ENCODE data around the gene GALK2.
"Not testable (repeated sequence)": the region's sequence is repeated elsewhere in the genome, so short reads cannot be mapped to it uniquely, and the experiment has no call there.

The GALK2 gene

DNA sequence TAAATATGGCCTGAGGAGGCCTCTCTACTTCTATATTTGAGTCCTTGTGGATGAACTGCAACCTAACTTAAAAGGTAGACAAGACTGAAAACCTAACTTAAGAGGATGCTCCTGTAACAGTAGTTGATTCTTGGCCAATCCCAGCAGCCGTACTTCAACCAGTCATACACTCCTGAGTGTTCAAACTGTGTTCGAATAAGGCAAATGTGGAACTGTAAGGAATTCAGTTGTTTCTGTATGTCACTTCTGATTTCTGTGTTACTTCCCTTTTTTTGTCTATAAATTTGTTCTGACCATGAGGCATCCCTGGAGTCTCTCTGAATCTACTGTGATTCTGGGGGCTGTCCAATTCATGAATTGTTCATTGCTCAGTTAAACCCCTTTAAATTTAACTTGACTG lies 20.5 kb downstream of the GALK2 start:
- Histone ChIP-seq H3K9me3 (ENCODE audit: low read length) (no peaks in the 10 kb centered on the region), H3K27ac (ENCODE audit: low read depth, low read length) (no peak overlapping the region), H3K4me1 (ENCODE audit: insufficient read depth, low read length) (no peaks in the 10 kb centered on the region), H3K27me3 (ENCODE audit: control insufficient read depth in 1 of 2, insufficient read depth in 2 of 2, low read length in 2 of 2) (no peaks in the 10 kb centered on the region), H3K4me3 (ENCODE audit: low read depth in 1 of 2, low read length in 2 of 2) (no peak overlapping the region), H3K9ac (ENCODE audit: low read length) (no peak overlapping the region), H3K36me3 (ENCODE audit: insufficient read depth, low read length) (no peaks in the 10 kb centered on the region)

GRCh38 chr15:49191892-49192291 lies 21.8 kb downstream of the GALK2 start:
- no peak overlapping the region for H3K27ac ChIP-seq (ENCODE audit: low read depth, low read length)
- H3K4me3 ChIP-seq (ENCODE audit: low read depth in 1 of 2, low read length in 2 of 2): no peak overlapping the region
- no peaks in the 10 kb centered on the region for H3K36me3 ChIP-seq (ENCODE audit: insufficient read depth, low read length)
- H3K4me1 ChIP-seq (ENCODE audit: insufficient read depth, low read length): peaks cover 8% of the 10 kb centered on the region
- H3K9me3 ChIP-seq (ENCODE audit: low read length): no peaks in the 10 kb centered on the region
- H3K27me3 ChIP-seq (ENCODE audit: control insufficient read depth in 1 of 2, insufficient read depth in 2 of 2, low read length in 2 of 2): no peaks in the 10 kb centered on the region
- no peak overlapping the region for H3K9ac ChIP-seq (ENCODE audit: low read length)

DNA sequence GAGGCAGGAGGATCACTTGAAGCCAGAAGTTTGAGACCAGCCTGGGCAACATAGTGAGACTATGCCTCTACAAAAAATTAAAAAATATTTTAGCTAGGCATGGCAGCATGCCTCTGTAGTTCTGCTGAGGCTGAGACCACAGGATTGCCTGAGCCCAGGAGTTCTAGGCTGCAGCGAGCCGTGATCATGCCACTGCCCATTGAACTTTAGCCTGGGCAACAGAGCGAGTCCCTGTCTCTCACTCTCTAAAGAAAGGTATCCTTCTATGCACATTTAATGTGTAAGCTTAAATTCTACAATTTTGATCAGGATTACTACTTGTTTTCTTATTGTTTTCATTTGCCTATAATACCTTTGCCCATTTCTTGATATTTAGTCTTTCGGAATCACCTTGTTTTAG lies 26.8 kb downstream of the GALK2 start:
- H3K9me3 ChIP-seq (ENCODE audit: low read length): no peaks in the 10 kb centered on the region
- H3K4me3 ChIP-seq (ENCODE audit: low read depth in 1 of 2, low read length in 2 of 2): no peak overlapping the region
- no peak overlapping the region for H3K27ac ChIP-seq (ENCODE audit: low read depth, low read length)
- peaks cover 9% of the 10 kb centered on the region for H3K4me1 ChIP-seq (ENCODE audit: insufficient read depth, low read length)
- no peaks in the 10 kb centered on the region for H3K36me3 ChIP-seq (ENCODE audit: insufficient read depth, low read length)
- H3K27me3 ChIP-seq (ENCODE audit: control insufficient read depth in 1 of 2, insufficient read depth in 2 of 2, low read length in 2 of 2): no peaks in the 10 kb centered on the region
- no peak overlapping the region for H3K9ac ChIP-seq (ENCODE audit: low read length)

GRCh38 chr15:49199666-49200065 lies 29.6 kb downstream of the GALK2 start:
- Histone ChIP-seq H3K9ac (ENCODE audit: low read length) (no peak overlapping the region), H3K27ac (ENCODE audit: low read depth, low read length) (no peak overlapping the region), H3K4me3 (ENCODE audit: low read depth in 1 of 2, low read length in 2 of 2) (no peak overlapping the region), H3K27me3 (ENCODE audit: control insufficient read depth in 1 of 2, insufficient read depth in 2 of 2, low read length in 2 of 2) (no peaks in the 10 kb centered on the region), H3K36me3 (ENCODE audit: insufficient read depth, low read length) (no peaks in the 10 kb centered on the region), H3K4me1 (ENCODE audit: insufficient read depth, low read length) (peaks cover 9% of the 10 kb centered on the region), H3K9me3 (ENCODE audit: low read length) (no peaks in the 10 kb centered on the region)

DNA sequence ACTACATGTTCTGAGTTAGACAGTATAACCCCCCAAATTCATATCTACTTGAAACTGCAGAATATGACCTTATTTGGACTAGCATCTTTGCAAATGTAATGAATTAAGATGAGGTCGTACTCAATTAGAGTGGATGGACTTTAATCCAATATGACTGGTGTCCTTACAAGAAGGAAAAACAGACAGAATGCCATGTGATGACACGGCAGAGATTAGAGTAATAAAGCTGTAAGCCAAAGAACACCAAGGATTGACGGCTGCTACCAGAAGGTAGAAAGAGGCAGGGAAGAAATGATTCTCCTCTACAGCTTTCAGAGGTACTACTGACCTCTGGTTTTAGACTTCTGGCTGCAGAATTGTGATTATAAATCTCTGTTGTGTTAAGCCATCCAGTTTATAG lies 30.3 kb downstream of the GALK2 start:
- H3K27ac ChIP-seq (ENCODE audit: low read depth, low read length): no peak overlapping the region
- H3K27me3 ChIP-seq (ENCODE audit: control insufficient read depth in 1 of 2, insufficient read depth in 2 of 2, low read length in 2 of 2): no peaks in the 10 kb centered on the region
- no peaks in the 10 kb centered on the region for H3K9me3 ChIP-seq (ENCODE audit: low read length)

GRCh38 chr15:49208102-49208501 lies 38.1 kb downstream of the GALK2 start:
- not testable (repeated sequence) for H3K27ac ChIP-seq (ENCODE audit: low read depth, low read length); H3K27me3 ChIP-seq (ENCODE audit: control insufficient read depth in 1 of 2, insufficient read depth in 2 of 2, low read length in 2 of 2); H3K9ac ChIP-seq (ENCODE audit: low read length); H3K9me3 ChIP-seq (ENCODE audit: low read length); H3K4me1 ChIP-seq (ENCODE audit: insufficient read depth, low read length); H3K36me3 ChIP-seq (ENCODE audit: insufficient read depth, low read length); H3K4me3 ChIP-seq (ENCODE audit: low read depth in 1 of 2, low read length in 2 of 2)

More for the DNA sequence above, 30.3 kb downstream of the GALK2 start:
- Histone ChIP-seq H3K4me1 (ENCODE audit: insufficient read depth, low read length) (peaks cover 9% of the 10 kb centered on the region), H3K4me3 (ENCODE audit: low read depth in 1 of 2, low read length in 2 of 2) (no peak overlapping the region), H3K36me3 (ENCODE audit: insufficient read depth, low read length) (no peaks in the 10 kb centered on the region), H3K9ac (ENCODE audit: low read length) (no peak overlapping the region)

GRCh38 chr15:49212897-49213296 lies 42.9 kb downstream of the GALK2 start:
- Histone ChIP-seq H3K9ac (ENCODE audit: low read length) (no peak overlapping the region), H3K4me1 (ENCODE audit: insufficient read depth, low read length) (no peaks in the 10 kb centered on the region), H3K27ac (ENCODE audit: low read depth, low read length) (no peak overlapping the region), H3K27me3 (ENCODE audit: control insufficient read depth in 1 of 2, insufficient read depth in 2 of 2, low read length in 2 of 2) (no peaks in the 10 kb centered on the region), H3K4me3 (ENCODE audit: low read depth in 1 of 2, low read length in 2 of 2) (no peak overlapping the region), H3K36me3 (ENCODE audit: insufficient read depth, low read length) (no peaks in the 10 kb centered on the region), H3K9me3 (ENCODE audit: low read length) (no peaks in the 10 kb centered on the region)

GRCh38 chr15:49215768-49216739 lies 46.0 kb downstream of the GALK2 start:
- H3K27ac ChIP-seq (ENCODE audit: low read depth, low read length): no peak overlapping the region
- no peaks in the 10 kb centered on the region for H3K9me3 ChIP-seq (ENCODE audit: low read length)
- no peaks in the 10 kb centered on the region for H3K36me3 ChIP-seq (ENCODE audit: insufficient read depth, low read length)
- no peak overlapping the region for H3K4me3 ChIP-seq (ENCODE audit: low read depth in 1 of 2, low read length in 2 of 2)
- H3K27me3 ChIP-seq (ENCODE audit: control insufficient read depth in 1 of 2, insufficient read depth in 2 of 2, low read length in 2 of 2): no peaks in the 10 kb centered on the region
- H3K9ac ChIP-seq (ENCODE audit: low read length): no peak overlapping the region
- H3K4me1 ChIP-seq (ENCODE audit: insufficient read depth, low read length): no peaks in the 10 kb centered on the region

GRCh38 chr15:49223536-49224274 lies 53.7 kb downstream of the GALK2 start:
- Histone ChIP-seq H3K27ac (ENCODE audit: low read depth, low read length) (no peak overlapping the region), H3K36me3 (ENCODE audit: insufficient read depth, low read length) (no peaks in the 10 kb centered on the region), H3K9me3 (ENCODE audit: low read length) (no peaks in the 10 kb centered on the region), H3K9ac (ENCODE audit: low read length) (no peak overlapping the region), H3K4me1 (ENCODE audit: insufficient read depth, low read length) (no peaks in the 10 kb centered on the region), H3K27me3 (ENCODE audit: control insufficient read depth in 1 of 2, insufficient read depth in 2 of 2, low read length in 2 of 2) (no peaks in the 10 kb centered on the region), H3K4me3 (ENCODE audit: low read depth in 1 of 2, low read length in 2 of 2) (no peak overlapping the region)

- Histone ChIP-seq H3K4me3 (ENCODE audit: low read depth in 1 of 2, low read length in 2 of 2) (no peak overlapping the region), H3K4me1 (ENCODE audit: insufficient read depth, low read length) (no peaks in the 10 kb centered on the region), H3K36me3 (ENCODE audit: insufficient read depth, low read length) (no peaks in the 10 kb centered on the region), H3K27me3 (ENCODE audit: control insufficient read depth in 1 of 2, insufficient read depth in 2 of 2, low read length in 2 of 2) (no peaks in the 10 kb centered on the region), H3K9me3 (ENCODE audit: low read length) (no peaks in the 10 kb centered on the region), H3K9ac (ENCODE audit: low read length) (no peak overlapping the region), H3K27ac (ENCODE audit: low read depth, low read length) (no peak overlapping the region)
These were observed 55.7 kb downstream of the GALK2 start for GRCh38 chr15:49225572-49226281.

GRCh38 chr15:49227602-49228001 lies 57.6 kb downstream of the GALK2 start:
- Histone ChIP-seq H3K9me3 (ENCODE audit: low read length) (no peaks in the 10 kb centered on the region), H3K4me1 (ENCODE audit: insufficient read depth, low read length) (no peaks in the 10 kb centered on the region), H3K27me3 (ENCODE audit: control insufficient read depth in 1 of 2, insufficient read depth in 2 of 2, low read length in 2 of 2) (no peaks in the 10 kb centered on the region), H3K27ac (ENCODE audit: low read depth, low read length) (no peak overlapping the region), H3K4me3 (ENCODE audit: low read depth in 1 of 2, low read length in 2 of 2) (no peak overlapping the region), H3K36me3 (ENCODE audit: insufficient read depth, low read length) (no peaks in the 10 kb centered on the region), H3K9ac (ENCODE audit: low read length) (no peak overlapping the region)
